CD4-positive, alpha-beta T cell (primary cell): ENCODE results near the gene FAM229A. TPM values are rescaled to one million over a fixed set of nuclear protein-coding genes. Genes with fewer than 3 reads are reported as not detected.
A peak's percentile ranks its signal among the peaks of the same experiment; 100 is the strongest.
"Not testable (repeated sequence)": the region's sequence is repeated elsewhere in the genome, so short reads cannot be mapped to it uniquely, and the experiment has no call there.

ENCODE experiments used
- ATAC-seq: fragments of 200-7000 bp; cut with Tn5 transposase; one replicate; pipeline ENCODE4 v1.10.0; 2022; ENCODE audit warnings: mild to moderate bottlenecking; ENCODE audit not compliant: poor library complexity
- CTCF ChIA-PET: fragments of 350-600 bp; sonication (Branson Sonifier 250); formaldehyde crosslinking; loops from one replicate; lab custom pipeline; 2021; ENCODE audit warnings: antibody characterized with exemption, inconsistent platforms; lab: Charles Lee
- POLR2A ChIA-PET: fragments of 350-600 bp; sonication (Branson Sonifier 250); formaldehyde crosslinking; loops from one replicate; lab custom pipeline; 2021; ENCODE audit warnings: antibody characterized with exemption, inconsistent platforms; lab: Charles Lee
- DNase-seq, 14 experiments: peaks; one replicate each; pipeline ENCODE4 v3.0.0-alpha.2; 2013 to 2020; ENCODE audit warnings: mixed read lengths in 2 of 14
- H3K27ac ChIP-seq, 2 donors: one replicate each; pipeline versions ENCODE4 v1.5.1 to v1.7.0; 2013; ENCODE audit warnings: low read length in 2 of 2, low read depth in 1 of 2, mild to moderate bottlenecking in 1 of 2
- H3K27me3 ChIP-seq, 2 experiments: 1 replicate in 1 of 2; 2 replicates in 1 of 2; pipeline versions ENCODE4 v1.6.1 to v1.7.0; 2013; ENCODE audit warnings: low read length in 2 of 2, control low read depth in 1 of 2, mild to moderate bottlenecking in 1 of 2, moderate library complexity in 1 of 2; ENCODE audit not compliant: insufficient read depth in 2 of 2, control insufficient read depth in 1 of 2
- H3K36me3 ChIP-seq: one replicate; pipeline ENCODE4 v1.6.1; 2013; ENCODE audit warnings: low read length, control low read depth; ENCODE audit not compliant: insufficient read depth
- H3K4me1 ChIP-seq: one replicate; pipeline ENCODE4 v1.6.1; 2013; ENCODE audit warnings: low read length, control low read depth; ENCODE audit not compliant: insufficient read depth
- H3K4me3 ChIP-seq: one replicate; pipeline ENCODE4 v1.5.1; 2013; ENCODE audit warnings: mild to moderate bottlenecking, low read length, moderate library complexity
- H3K9me3 ChIP-seq, 2 experiments: 1 replicate in 1 of 2; 2 replicates in 1 of 2; pipeline versions ENCODE4 v1.6.1 to v1.7.0; 2013; ENCODE audit warnings: low read length in 2 of 2, mild to moderate bottlenecking in 2 of 2, control low read depth in 1 of 2, moderate library complexity in 1 of 2; ENCODE audit not compliant: control insufficient read depth in 1 of 2, insufficient read depth in 1 of 2
- H3K27ac Mint-ChIP-seq: one replicate; pipeline ENCODE4 v1.8.0; 2020; ENCODE audit warnings: mixed read lengths
- H3K27me3 Mint-ChIP-seq: one replicate; pipeline ENCODE4 v1.8.0; 2021; ENCODE audit warnings: mixed read lengths
- H3K36me3 Mint-ChIP-seq: one replicate; pipeline ENCODE4 v1.8.0; 2021; ENCODE audit warnings: low read depth, mixed read lengths
- H3K4me1 Mint-ChIP-seq: one replicate; pipeline ENCODE4 v1.8.0; 2021; ENCODE audit warnings: low read depth, mixed read lengths
- H3K4me3 Mint-ChIP-seq: one replicate; pipeline ENCODE4 v1.8.0; 2020; ENCODE audit warnings: mild to moderate bottlenecking, mixed read lengths
- H3K9me3 Mint-ChIP-seq: one replicate; pipeline ENCODE4 v1.8.0; 2020; ENCODE audit warnings: mixed read lengths
- intact Hi-C, 2 experiments: fragments of 100-400 bp; cut with DNase I in 1 of 2; cut with micrococcal nuclease in 1 of 2; formaldehyde crosslinking; loops; one replicate each; pipeline versions ENCODE4 v1.15.1 to v1.9.0; 2023 to 2025; cut with DNase I, micrococcal nuclease
- total RNA-seq, 174 experiments: library from RNA in 2 of 174; stranded (reverse) in 2 of 174; gene quantifications; one replicate each; pipeline ENCODE4 v1.2.3 and lab custom pipeline; 2021 to 2026
- TF ChIP-seq, protein P1 (sequence below): fragments of 200-600 bp; IDR thresholded peaks from one replicate; pipeline ENCODE4 v1.8.0; 2022; ENCODE audit warnings: antibody characterized with exemption, mild to moderate bottlenecking

FAM229A gene
- total RNA-seq, 2 experiments from 2014 or later = 38.0 to 38.6 TPM

DNA sequence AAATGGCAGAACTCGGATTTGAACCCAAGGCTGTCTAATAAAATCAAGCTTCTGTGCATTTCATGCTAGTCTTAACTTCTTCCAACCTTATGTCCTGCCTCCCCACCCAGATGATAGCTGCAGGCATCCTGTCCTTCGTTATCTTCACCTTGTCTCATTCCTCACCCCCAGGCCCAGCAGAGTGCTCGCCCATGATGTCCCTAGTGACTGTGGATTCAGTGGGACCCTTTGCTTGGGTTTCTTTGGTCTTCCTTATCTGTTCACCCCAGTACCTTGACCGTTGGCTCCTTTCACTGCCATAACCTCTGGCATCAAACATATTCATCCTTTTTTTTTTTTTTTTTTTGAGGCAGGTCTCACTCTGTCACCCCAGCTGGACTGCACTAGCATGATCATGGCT is 37.6 kb upstream of the FAM229A start:
- Histone ChIP-seq H3K4me1 (peaks cover 11% of the 10 kb centered on the region), H3K27me3 (no peaks in the 10 kb centered on the region), H3K9me3 (no peaks in the 10 kb centered on the region), H3K27ac (no peak overlapping the region), H3K36me3 (no peaks in the 10 kb centered on the region), H3K4me3 (no peak overlapping the region)
- Mint-ChIP-seq H3K4me1 (peaks cover 5% of the 10 kb centered on the region), H3K9me3 (no peaks in the 10 kb centered on the region), H3K27me3 (no peaks in the 10 kb centered on the region), H3K36me3 (no peaks in the 10 kb centered on the region), H3K27ac (no peak overlapping the region), H3K4me3 (no peak overlapping the region)
- POLR2A ChIA-PET = no interaction called here
- no peak for ATAC-seq
- CTCF ChIA-PET = interaction anchor here (1.3 to 2.6 kb wide), 2 partner anchors 15 to 31 kb away, joined by 3 to 28 read pairs; no protein-coding TSS in a partner anchor
- TF ChIP-seq, protein P1, sequence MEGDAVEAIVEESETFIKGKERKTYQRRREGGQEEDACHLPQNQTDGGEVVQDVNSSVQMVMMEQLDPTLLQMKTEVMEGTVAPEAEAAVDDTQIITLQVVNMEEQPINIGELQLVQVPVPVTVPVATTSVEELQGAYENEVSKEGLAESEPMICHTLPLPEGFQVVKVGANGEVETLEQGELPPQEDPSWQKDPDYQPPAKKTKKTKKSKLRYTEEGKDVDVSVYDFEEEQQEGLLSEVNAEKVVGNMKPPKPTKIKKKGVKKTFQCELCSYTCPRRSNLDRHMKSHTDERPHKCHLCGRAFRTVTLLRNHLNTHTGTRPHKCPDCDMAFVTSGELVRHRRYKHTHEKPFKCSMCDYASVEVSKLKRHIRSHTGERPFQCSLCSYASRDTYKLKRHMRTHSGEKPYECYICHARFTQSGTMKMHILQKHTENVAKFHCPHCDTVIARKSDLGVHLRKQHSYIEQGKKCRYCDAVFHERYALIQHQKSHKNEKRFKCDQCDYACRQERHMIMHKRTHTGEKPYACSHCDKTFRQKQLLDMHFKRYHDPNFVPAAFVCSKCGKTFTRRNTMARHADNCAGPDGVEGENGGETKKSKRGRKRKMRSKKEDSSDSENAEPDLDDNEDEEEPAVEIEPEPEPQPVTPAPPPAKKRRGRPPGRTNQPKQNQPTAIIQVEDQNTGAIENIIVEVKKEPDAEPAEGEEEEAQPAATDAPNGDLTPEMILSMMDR = no peak
- intact Hi-C loops = loop anchor here (1.0 to 10.0 kb wide), 7 partner anchors 14 to 755 kb away; partner anchors contain the start of genes KHDRBS1 (in 1 of the 2), PEF1 (in 1 of the 2), S100PBP (in 1 of the 2) and YARS1 (in 1 of the 2)
- no peak for DNase-seq

DNA sequence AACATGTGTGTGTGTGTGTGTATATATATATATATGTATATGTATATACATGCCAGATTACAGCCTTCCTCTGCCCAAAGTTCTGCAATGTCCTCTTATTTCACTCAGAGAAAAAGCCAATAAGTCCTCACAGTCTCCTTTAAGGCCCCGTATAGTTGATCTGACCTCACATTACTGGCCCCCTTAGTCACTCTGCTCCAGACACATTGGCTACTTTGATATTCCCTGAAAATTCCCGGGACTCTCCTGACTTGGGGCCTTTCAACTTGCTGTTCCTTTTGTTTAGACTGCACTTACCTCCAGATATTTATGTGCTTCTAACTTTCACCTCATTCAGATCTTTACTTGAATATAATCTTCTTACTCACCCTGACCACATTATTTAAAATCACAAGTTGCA is 36.1 kb upstream of the FAM229A start:
- no peaks in the 10 kb centered on the region for H3K9me3 ChIP-seq
- TF ChIP-seq, protein P1 = no peak
- ATAC-seq (no peak), DNase-seq (no peak)
- H3K27me3 ChIP-seq = no peaks in the 10 kb centered on the region
- no peak overlapping the region for H3K4me3 ChIP-seq
- ChIA-PET CTCF (interaction anchor here (1.2 kb wide), 1 partner anchor 122 kb away, joined by 4 read pairs; no protein-coding TSS in a partner anchor), POLR2A (no interaction called here)
- Mint-ChIP-seq H3K4me3 (no peak overlapping the region), H3K27ac (no peak overlapping the region), H3K9me3 (no peaks in the 10 kb centered on the region), H3K36me3 (peaks cover 11% of the 10 kb centered on the region), H3K4me1 (peaks cover 18% of the 10 kb centered on the region), H3K27me3 (no peaks in the 10 kb centered on the region)
- intact Hi-C loops = loop anchor here in 1 of 2 experiments (5.0 to 10.0 kb wide), 3 partner anchors 384 to 754 kb away; partner anchors contain the start of genes KHDRBS1, PEF1, S100PBP and YARS1
- H3K27ac ChIP-seq = no peak overlapping the region
- peaks cover 19% of the 10 kb centered on the region for H3K4me1 ChIP-seq
- no peaks in the 10 kb centered on the region for H3K36me3 ChIP-seq

DNA sequence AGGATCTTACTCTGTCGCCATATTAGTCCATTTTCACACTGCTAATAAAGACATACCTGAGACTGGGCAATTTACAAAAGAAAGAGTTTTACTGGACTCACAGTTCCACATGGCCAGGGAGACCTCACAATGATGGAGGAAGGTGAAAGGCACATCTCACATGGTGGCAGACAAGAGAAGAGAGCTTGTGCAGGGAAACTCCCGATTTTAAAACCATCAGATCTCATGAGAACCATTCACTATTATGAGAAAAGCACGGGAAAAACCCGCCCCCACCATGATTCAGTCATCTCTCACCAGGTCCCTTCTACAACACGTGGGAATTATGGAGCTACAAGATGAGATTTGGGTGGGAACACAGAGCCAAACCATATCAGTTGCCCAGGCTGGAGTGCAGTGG is 34.2 kb upstream of the FAM229A start:
- H3K27me3 ChIP-seq, DNase-seq, H3K4me3 ChIP-seq, ATAC-seq, POLR2A ChIA-PET, H3K9me3 Mint-ChIP-seq, H3K36me3 ChIP-seq, H3K27ac ChIP-seq, H3K9me3 ChIP-seq, H3K4me3 Mint-ChIP-seq, H3K27me3 Mint-ChIP-seq: not testable (repeated sequence)
- peaks cover 38% of the 10 kb centered on the region for H3K4me1 ChIP-seq
- peak overlapping the region; percentile 10 for H3K27ac Mint-ChIP-seq
- intact Hi-C loops = loop anchor here in 1 of 2 experiments (5.0 to 10.0 kb wide), 3 partner anchors 382 to 752 kb away; partner anchors contain the start of genes KHDRBS1, PEF1, S100PBP and YARS1
- peaks cover 20% of the 10 kb centered on the region for H3K36me3 Mint-ChIP-seq
- CTCF ChIA-PET = interaction anchor here (0.6 kb wide), 1 partner anchor 508 kb away, joined by 3 read pairs; no protein-coding TSS in a partner anchor
- peaks cover 24% of the 10 kb centered on the region for H3K4me1 Mint-ChIP-seq
